ENCODE measurements around the gene ZNF593.

Gene ZNF593

DNA sequence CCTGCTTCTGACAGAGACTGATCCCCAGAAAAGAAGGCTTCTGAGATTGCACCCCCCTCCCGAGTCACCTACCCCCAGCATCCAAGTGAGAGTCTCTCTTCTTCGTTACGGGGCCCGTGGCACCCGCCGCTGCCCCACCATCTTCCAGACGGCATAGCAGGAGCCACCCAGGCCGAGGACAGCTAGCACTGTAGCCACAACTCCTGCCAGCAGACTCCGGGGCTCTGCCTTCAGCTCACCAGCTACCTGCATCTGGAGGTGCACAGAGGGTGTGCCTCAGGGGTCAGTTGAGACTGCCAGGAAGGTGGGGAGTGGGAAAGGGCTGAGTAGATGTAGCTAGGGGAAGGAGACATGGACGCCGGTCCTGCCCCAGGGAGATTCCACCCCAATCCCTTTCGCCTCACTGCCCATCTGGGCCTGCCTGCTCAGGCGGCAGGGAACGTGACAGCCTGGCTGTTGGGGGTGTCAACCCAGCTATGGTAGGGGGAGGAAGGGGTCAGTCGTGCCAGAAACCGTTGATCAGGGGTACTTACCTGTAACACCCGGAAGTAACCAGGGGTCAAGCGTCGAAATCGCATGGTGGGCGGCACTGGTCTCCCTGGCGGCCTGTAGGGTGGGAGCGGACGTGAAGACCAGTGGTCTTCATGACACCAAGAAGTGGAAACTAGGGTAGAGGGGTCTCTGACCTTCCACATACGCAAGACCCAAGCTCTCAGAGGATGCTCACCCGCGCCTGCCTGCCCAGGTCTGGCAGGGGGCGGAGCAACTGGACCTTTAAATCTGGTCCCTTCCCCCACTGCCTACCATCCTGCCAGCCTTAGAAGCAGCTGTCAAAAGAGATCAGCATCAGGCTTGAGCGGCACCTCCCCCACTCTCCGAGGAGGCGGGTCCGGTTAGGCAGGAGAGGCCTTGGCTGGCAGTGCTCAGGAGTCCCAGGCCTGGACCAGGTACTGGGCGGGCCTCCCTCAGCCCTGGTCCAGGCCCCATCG, 1.7 kb downstream of the ZNF593 start, which contains the start of gene ZNF593OS:
ZNF593OS (minus strand) TSS at position 749 of the 989 bp plus-strand sequence; CDS start at position 578, 171 bp downstream.
- TF ChIP-seq, protein P1, sequence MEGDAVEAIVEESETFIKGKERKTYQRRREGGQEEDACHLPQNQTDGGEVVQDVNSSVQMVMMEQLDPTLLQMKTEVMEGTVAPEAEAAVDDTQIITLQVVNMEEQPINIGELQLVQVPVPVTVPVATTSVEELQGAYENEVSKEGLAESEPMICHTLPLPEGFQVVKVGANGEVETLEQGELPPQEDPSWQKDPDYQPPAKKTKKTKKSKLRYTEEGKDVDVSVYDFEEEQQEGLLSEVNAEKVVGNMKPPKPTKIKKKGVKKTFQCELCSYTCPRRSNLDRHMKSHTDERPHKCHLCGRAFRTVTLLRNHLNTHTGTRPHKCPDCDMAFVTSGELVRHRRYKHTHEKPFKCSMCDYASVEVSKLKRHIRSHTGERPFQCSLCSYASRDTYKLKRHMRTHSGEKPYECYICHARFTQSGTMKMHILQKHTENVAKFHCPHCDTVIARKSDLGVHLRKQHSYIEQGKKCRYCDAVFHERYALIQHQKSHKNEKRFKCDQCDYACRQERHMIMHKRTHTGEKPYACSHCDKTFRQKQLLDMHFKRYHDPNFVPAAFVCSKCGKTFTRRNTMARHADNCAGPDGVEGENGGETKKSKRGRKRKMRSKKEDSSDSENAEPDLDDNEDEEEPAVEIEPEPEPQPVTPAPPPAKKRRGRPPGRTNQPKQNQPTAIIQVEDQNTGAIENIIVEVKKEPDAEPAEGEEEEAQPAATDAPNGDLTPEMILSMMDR (IDR thresholded peaks at IDR 0.05; ENCODE audit: insufficient read depth, low read depth, low read length, missing control alignments), result no peak
- no peak for DNase-seq (ENCODE audit: low read depth)
- peak within 1 kb of the TSS; percentile 87 for H3K4me3 ChIP-seq (ENCODE audit: low read depth, low read length)

DNA sequence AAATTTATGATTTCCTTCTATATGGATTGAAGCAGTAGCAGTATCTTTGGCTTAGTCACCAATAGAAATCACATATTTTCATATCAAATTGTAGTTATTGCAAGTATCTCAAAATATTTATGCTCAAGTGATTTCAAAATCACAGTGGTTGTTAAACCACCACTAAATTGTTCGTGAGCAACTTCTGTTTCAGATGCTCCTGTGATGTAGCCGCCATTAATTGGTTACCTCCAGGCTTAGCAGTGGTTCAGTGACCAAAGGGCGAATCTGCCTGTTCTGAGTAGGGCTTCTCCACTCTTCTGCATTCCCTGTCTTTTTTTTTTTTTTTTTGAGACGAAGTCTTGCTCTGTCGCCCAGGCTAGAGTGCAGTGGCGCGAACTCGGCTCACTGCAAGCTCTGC, 5.6 kb downstream of the ZNF593 start:
- TF ChIP-seq, protein P1 (IDR thresholded peaks at IDR 0.05; ENCODE audit: insufficient read depth, low read depth, low read length, missing control alignments), result no peak
- no peak for DNase-seq (ENCODE audit: low read depth)

DNA sequence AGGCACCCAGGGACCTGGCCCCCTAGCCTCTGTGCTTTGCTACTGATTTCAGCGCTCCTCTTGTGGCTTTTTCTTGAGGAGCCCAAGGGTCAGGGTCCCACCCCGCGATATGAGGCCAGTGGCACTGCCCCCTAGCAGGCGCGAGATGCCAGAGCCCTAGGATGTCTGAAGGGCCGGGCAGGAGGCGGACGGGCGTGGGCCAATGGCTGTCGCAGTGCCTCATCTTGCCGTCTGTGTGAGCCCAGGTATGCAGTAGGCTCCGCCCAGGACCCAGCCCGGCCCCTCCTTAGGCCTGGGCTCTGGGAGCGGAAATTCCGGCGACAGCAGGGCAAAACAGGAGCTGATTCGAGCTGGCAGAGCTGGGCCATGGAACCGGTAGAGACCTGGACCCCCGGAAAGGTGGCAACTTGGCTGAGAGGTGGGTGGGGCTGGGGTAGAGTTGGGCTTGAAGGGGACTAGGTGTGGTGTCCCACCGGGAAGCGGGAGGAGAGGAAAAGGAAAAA, 7.5 kb downstream of the ZNF593 start, which contains the start of gene CNKSR1:
CNKSR1 (plus strand) TSS at position 310 of the 503 bp plus-strand sequence; CDS start at position 367, 57 bp downstream.
- DNase-seq (ENCODE audit: low read depth), result no peak
- H3K4me3 ChIP-seq (ENCODE audit: low read depth, low read length), result no peak within 1 kb of the TSS
- TF ChIP-seq, protein P1 (IDR thresholded peaks at IDR 0.05; ENCODE audit: insufficient read depth, low read depth, low read length, missing control alignments), result no peak

More for the DNA sequence above, 5.6 kb downstream of the ZNF593 start:
- H3K4me3 ChIP-seq (ENCODE audit: low read depth, low read length), result no peak overlapping the region

GRCh38 chr1:26180010-26180506, 10.3 kb downstream of the ZNF593 start:
- TF ChIP-seq, protein P1 (IDR thresholded peaks at IDR 0.05; ENCODE audit: insufficient read depth, low read depth, low read length, missing control alignments), result no peak
- DNase-seq (ENCODE audit: low read depth), result peak; percentile 47
- no peak overlapping the region for H3K4me3 ChIP-seq (ENCODE audit: low read depth, low read length)

GRCh38 chr1:26181586-26182382, 12.1 kb downstream of the ZNF593 start:
- DNase-seq (ENCODE audit: low read depth), result no peak
- H3K4me3 ChIP-seq (ENCODE audit: low read depth, low read length), result no peak overlapping the region
- TF ChIP-seq, protein P1 (IDR thresholded peaks at IDR 0.05; ENCODE audit: insufficient read depth, low read depth, low read length, missing control alignments), result no peak

DNA sequence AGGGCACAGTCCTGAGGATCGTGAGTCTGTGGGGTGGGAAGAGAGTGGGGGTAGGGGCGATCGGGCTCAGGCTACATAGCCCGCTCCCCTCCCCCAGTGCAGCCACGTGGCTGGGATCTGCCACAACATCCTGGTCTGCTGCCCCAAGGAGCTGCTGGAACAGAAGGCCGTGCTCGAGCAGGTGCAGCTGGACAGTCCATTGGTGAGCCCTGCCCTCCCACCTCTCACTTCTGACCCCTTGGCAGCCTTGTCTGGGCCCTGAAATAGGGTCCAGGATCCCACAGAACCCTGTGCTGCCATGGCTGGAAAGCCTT, 12.6 kb downstream of the ZNF593 start:
- TF ChIP-seq, protein P1 (IDR thresholded peaks at IDR 0.05; ENCODE audit: insufficient read depth, low read depth, low read length, missing control alignments), result no peak
- no peak for DNase-seq (ENCODE audit: low read depth)
- H3K4me3 ChIP-seq (ENCODE audit: low read depth, low read length), result no peak overlapping the region
